IMR-90 (cell line): ENCODE measurements around the gene TRPV3. TPM values are rescaled to one million over a fixed set of nuclear protein-coding genes. Genes with fewer than 3 reads are reported as not detected.

ENCODE experiments used
- ATAC-seq: fragments of 200-7000 bp; cut with Tn5 transposase; 2 replicates; pipeline ENCODE4 v1.9.1; 2020; ENCODE audit warnings: low read depth, mild to moderate bottlenecking, moderate library complexity
- BruUV-seq: library from RNA; stranded (reverse); fragments of 400-500 nt; replicated peaks from 2 replicates; lab custom pipeline; 2021; lab: Mats Ljungman, UMichigan
- CTCF ChIA-PET: fragments of 300-600 bp; formaldehyde crosslinking; extraction: SDS; loops from one replicate; lab custom pipeline; 2021; ENCODE audit warnings: antibody characterized with exemption; lab: Yijun Ruan, JAX
- POLR2A ChIA-PET: fragments of 300-600 bp; sonication (Branson Sonifier 250); formaldehyde crosslinking; loops from one replicate; lab custom pipeline; 2022; ENCODE audit warnings: antibody characterized with exemption; ENCODE audit not compliant: unreplicated experiment; lab: Charles Lee
- DNase-seq: peaks from one replicate; pipeline ENCODE4 v3.0.0; 2013
- H2AFZ ChIP-seq: replicated peaks from 2 replicates; pipeline ENCODE3; 2013; ENCODE audit warnings: low read length, mild to moderate bottlenecking; ENCODE audit not compliant: poor library complexity
- H2AK5ac ChIP-seq: 2 replicates; pipeline ENCODE4 v1.6.1; 2013; ENCODE audit warnings: low read depth, low read length, inconsistent platforms
- H2AK9ac ChIP-seq: replicated peaks from 2 replicates; pipeline ENCODE3; 2013; ENCODE audit warnings: mild to moderate bottlenecking, low read depth, low read length, moderate library complexity; ENCODE audit not compliant: poor library complexity
- H2BK120ac ChIP-seq: 2 replicates; pipeline ENCODE4 v1.6.1; 2013; ENCODE audit warnings: low read depth, low read length, inconsistent platforms
- H2BK15ac ChIP-seq: 3 replicates; pipeline ENCODE4 v1.6.1; 2013; ENCODE audit warnings: low read depth, low read length, inconsistent platforms
- H2BK20ac ChIP-seq: 2 replicates; pipeline ENCODE4 v1.6.1; 2013; ENCODE audit warnings: low read depth, mild to moderate bottlenecking, inconsistent platforms, low read length, moderate library complexity
- H2BK5ac ChIP-seq: 2 replicates; pipeline ENCODE4 v1.6.1; 2013; ENCODE audit warnings: mild to moderate bottlenecking, low read depth, low read length, inconsistent platforms; ENCODE audit not compliant: poor library complexity, severe bottlenecking
- H3K14ac ChIP-seq: replicated peaks from 2 replicates; pipeline ENCODE4 v1.6.1; 2013; ENCODE audit warnings: low read depth, low read length, inconsistent platforms
- H3K18ac ChIP-seq: 2 replicates; pipeline ENCODE4 v1.6.1; 2013; ENCODE audit warnings: low read depth, low read length, control low read depth
- H3K23ac ChIP-seq: 2 replicates; pipeline ENCODE4 v1.6.1; 2013; ENCODE audit warnings: low read depth, low read length, inconsistent platforms
- H3K27ac ChIP-seq: 2 replicates; pipeline ENCODE4 v1.5.1; 2013; ENCODE audit warnings: mild to moderate bottlenecking, control low read depth, low read length; ENCODE audit not compliant: insufficient read depth
- H3K27me3 ChIP-seq: 2 replicates; pipeline ENCODE4 v1.6.1; 2013; ENCODE audit warnings: low read length; ENCODE audit not compliant: control insufficient read depth, insufficient read depth
- H3K36me3 ChIP-seq: 2 replicates; pipeline ENCODE4 v1.6.1; 2013; ENCODE audit warnings: low read length, mixed read lengths; ENCODE audit not compliant: control insufficient read depth, insufficient read depth
- H3K4ac ChIP-seq: 2 replicates; pipeline ENCODE4 v1.6.1; 2013; ENCODE audit warnings: low read depth, low read length, inconsistent platforms
- H3K4me1 ChIP-seq: 2 replicates; pipeline ENCODE4 v1.6.1; 2013; ENCODE audit warnings: low read length, mixed read lengths; ENCODE audit not compliant: control insufficient read depth, insufficient read depth
- H3K4me2 ChIP-seq: 2 replicates; pipeline ENCODE4 v1.6.1; 2013; ENCODE audit warnings: low read depth, mild to moderate bottlenecking, control low read depth, low read length, moderate library complexity
- H3K4me3 ChIP-seq: 2 replicates; pipeline ENCODE4 v1.5.1; 2013; ENCODE audit warnings: low read depth, mild to moderate bottlenecking, control low read depth, low read length, moderate library complexity; ENCODE audit not compliant: insufficient read depth
- H3K56ac ChIP-seq: 2 replicates; pipeline ENCODE4 v1.6.1; 2013; ENCODE audit warnings: low read length, inconsistent platforms; ENCODE audit not compliant: insufficient read depth; ENCODE audit errors: extremely low read depth
- H3K79me1 ChIP-seq, 2 experiments: 2 replicates each; pipeline ENCODE4 v1.6.1; 2013; ENCODE audit warnings: low read length in 2 of 2, inconsistent platforms in 1 of 2, low read depth in 1 of 2
- H3K9ac ChIP-seq: 2 replicates; pipeline ENCODE4 v1.6.1; 2013; ENCODE audit warnings: low read depth, low read length, control low read depth
- H3K9me1 ChIP-seq: 2 replicates; pipeline ENCODE4 v1.6.1; 2013; ENCODE audit warnings: low read length, inconsistent platforms; ENCODE audit not compliant: insufficient read depth
- H3K9me3 ChIP-seq: 2 replicates; pipeline ENCODE4 v1.6.1; 2013; ENCODE audit warnings: low read length; ENCODE audit not compliant: control insufficient read depth, insufficient read depth
- H4K20me1 ChIP-seq: 2 replicates; pipeline ENCODE4 v1.6.1; 2013; ENCODE audit warnings: low read length, inconsistent platforms; ENCODE audit not compliant: insufficient read depth
- H4K5ac ChIP-seq: 2 replicates; pipeline ENCODE4 v1.6.1; 2013; ENCODE audit warnings: mild to moderate bottlenecking, low read depth, low read length, control low read depth
- H4K8ac ChIP-seq, 2 experiments: 2 replicates each; pipeline ENCODE4 v1.6.1; 2013; ENCODE audit warnings: low read depth in 2 of 2, low read length in 2 of 2, control low read depth in 1 of 2, inconsistent platforms in 1 of 2
- H4K91ac ChIP-seq: 2 replicates; pipeline ENCODE4 v1.6.1; 2013; ENCODE audit warnings: low read depth, low read length, inconsistent platforms; ENCODE audit not compliant: insufficient read depth
- BHLHE40 ChIP-seq: fragments of 150-350 bp; IDR thresholded peaks from 2 replicates; pipeline ENCODE4 v1.6.1; 2016; ENCODE audit warnings: mild to moderate bottlenecking, low read depth, low read length
- CEBPB ChIP-seq: IDR thresholded peaks from 2 replicates; pipeline ENCODE4 v1.6.1; 2012; ENCODE audit warnings: low read depth, low read length, improper control_type of control experiment
- CHD1 ChIP-seq: IDR thresholded peaks from 2 replicates; pipeline ENCODE4 v1.6.1; 2012; ENCODE audit warnings: low read depth, low read length, improper control_type of control experiment
- CTCF ChIP-seq: conservative IDR thresholded peaks from 2 replicates; pipeline ENCODE4 v1.5.1; 2012; ENCODE audit warnings: mild to moderate bottlenecking, low read depth, low read length, improper control_type of control experiment
- ELK1 ChIP-seq: fragments of 150-350 bp; IDR thresholded peaks from 2 replicates; pipeline ENCODE4 v1.6.1; 2016; ENCODE audit warnings: low read depth, mild to moderate bottlenecking, low read length, moderate library complexity, borderline replicate concordance
- FOS ChIP-seq: fragments of 150-350 bp; IDR thresholded peaks from 2 replicates; pipeline ENCODE4 v1.6.1; 2016; ENCODE audit warnings: low read depth, low read length
- MAFK ChIP-seq: IDR thresholded peaks from 2 replicates; pipeline ENCODE4 v1.6.1; 2012; ENCODE audit warnings: low read depth, low read length, improper control_type of control experiment
- MAZ ChIP-seq: IDR thresholded peaks from 2 replicates; pipeline ENCODE4 v1.6.1; 2012; ENCODE audit warnings: low read depth, mild to moderate bottlenecking, low read length, improper control_type of control experiment, moderate library complexity, borderline replicate concordance
- MXI1 ChIP-seq: IDR thresholded peaks from 2 replicates; pipeline ENCODE4 v1.6.1; 2012; ENCODE audit warnings: low read depth, mild to moderate bottlenecking, low read length, moderate library complexity, borderline replicate concordance
- NFE2L2 ChIP-seq: fragments of 150-350 bp; IDR thresholded peaks from 2 replicates; pipeline ENCODE4 v1.6.1; 2016; ENCODE audit warnings: low read depth, mild to moderate bottlenecking, low read length
- POLR2A ChIP-seq: IDR thresholded peaks from 2 replicates; pipeline ENCODE4 v1.6.1; 2012; ENCODE audit warnings: mild to moderate bottlenecking, low read depth, low read length
- RAD21 ChIP-seq: IDR thresholded peaks from 2 replicates; pipeline ENCODE4 v1.6.1; 2012; ENCODE audit warnings: low read length, improper control_type of control experiment
- RCOR1 ChIP-seq: IDR thresholded peaks from 2 replicates; pipeline ENCODE4 v1.6.1; 2012; ENCODE audit warnings: mild to moderate bottlenecking, low read length, improper control_type of control experiment; ENCODE audit not compliant: insufficient replicate concordance
- RFX5 ChIP-seq: IDR thresholded peaks from 2 replicates; pipeline ENCODE4 v1.8.0; 2012; ENCODE audit warnings: low read depth, mild to moderate bottlenecking, low read length, moderate library complexity
- SMC3 ChIP-seq: fragments of 150-350 bp; IDR thresholded peaks from 2 replicates; pipeline ENCODE4 v1.6.1; 2016; ENCODE audit warnings: low read depth, mild to moderate bottlenecking, antibody characterized with exemption, low read length, moderate library complexity
- WGBS, 2 experiments: methylation state at CpG; one replicate each; pipeline versions ENCODE4 v1.1.5 to v1.1.7; 2013; ENCODE audit warnings: missing lambda C conversion rate in 2 of 2; ENCODE audit not compliant: insufficient read length in 1 of 2; ENCODE audit errors: extremely low coverage in 2 of 2; 5-methylcytosine and 5-hydroxymethylcytosine counted together
- dilution Hi-C: fragments of 300-500 bp; cut with HindIII; formaldehyde crosslinking; loops from one replicate; pipeline ENCODE4 v1.14.3; 2018; ENCODE audit warnings: low sequenced_read_pairs; ENCODE audit not compliant: unreplicated experiment
- in situ Hi-C: fragments of 300-500 bp; cut with MboI; formaldehyde crosslinking; loops from 3 replicates; pipeline ENCODE4 v1.14.3; 2019; ENCODE audit warnings: low sequenced_read_pairs, inconsistent platforms, mixed read lengths
- intact Hi-C: fragments of 100-400 bp; cut with micrococcal nuclease; formaldehyde crosslinking; loops from 2 replicates; pipeline ENCODE4 v1.10.0; 2022
- polyA plus RNA-seq, 3 experiments: library from polyadenylated mRNA; depleted of rRNA; stranded (reverse); fragments of >200 nt; gene quantifications; 2 replicates each; pipeline ENCODE4 v1.2.3, GENCODE V29; 2012; ENCODE audit warnings: low replicate concordance in 1 of 3
- total RNA-seq: library from RNA; depleted of rRNA; stranded (reverse); fragments of >200 nt; gene quantifications from 2 replicates; pipeline ENCODE4 v1.2.3, GENCODE V29; 2012

TRPV3 gene
- total and polyA plus RNA-seq, 2 of the 4 experiments (the other 2 are of a cell fraction), result 0.18 to 0.26 TPM

GRCh38 chr17:3536716-3537115 is 20.9 kb downstream of the TRPV3 start:
- Histone ChIP-seq H3K79me1 (no peaks in the 10 kb centered on the region), H3K4me3 (no peak overlapping the region), H3K23ac (no peak overlapping the region), H2BK120ac (no peak overlapping the region), H4K91ac (no peak overlapping the region), H4K20me1 (no peaks in the 10 kb centered on the region), H3K14ac (no peak overlapping the region), H2BK15ac (no peak overlapping the region), H2AK9ac (no peak overlapping the region), H3K27me3 (peaks cover 3% of the 10 kb centered on the region; the same call in 1 of the 2 replicates), H2BK5ac (no peak overlapping the region), H3K4me2 (no peak overlapping the region), H3K9me1 (no peaks in the 10 kb centered on the region), H4K8ac (no peak overlapping the region), H2AK5ac (no peak overlapping the region), H2BK20ac (no peak overlapping the region), H3K27ac (no peak overlapping the region), H4K5ac (no peak overlapping the region), H2AFZ (no peak overlapping the region), H3K4me1 (peaks cover 3% of the 10 kb centered on the region; the same call in 1 of the 2 replicates), H3K36me3 (no peaks in the 10 kb centered on the region), H3K56ac (no peak overlapping the region), H3K9me3 (no peaks in the 10 kb centered on the region), H3K4ac (no peak overlapping the region), H3K9ac (no peak overlapping the region), H3K18ac (no peak overlapping the region)
- no peak for DNase-seq
- dilution Hi-C loops, result no loop called here
- no TSS peak for BruUV-seq
- in situ Hi-C loops, result no loop called here
- intact Hi-C loops, result loop anchor here (5.0 kb wide), 1 partner anchor 101 kb away; the partner anchor contains the start of genes CTNS and SHPK
- no peak for TF ChIP-seq POLR2A
- no peak for TF ChIP-seq MAZ
- TF ChIP-seq CHD1, result no peak
- TF ChIP-seq BHLHE40, result no peak
- no peak for TF ChIP-seq MAFK
- no peak for TF ChIP-seq RAD21
- no peak for TF ChIP-seq RFX5
- TF ChIP-seq RCOR1, result no peak
- TF ChIP-seq SMC3, result no peak
- no peak for TF ChIP-seq ELK1
- TF ChIP-seq NFE2L2, result no peak
- no peak for TF ChIP-seq CTCF
- TF ChIP-seq FOS, result no peak
- no peak for TF ChIP-seq MXI1
- TF ChIP-seq CEBPB, result no peak
- ChIA-PET POLR2A (no interaction called here), CTCF (interaction anchor here (0.5 kb wide), 1 partner anchor 11 kb away, joined by 3 read pairs; no protein-coding TSS in a partner anchor)
- no peak for ATAC-seq
- WGBS, 2 experiments, result 83% methylated on average over 3 of the region's 5 CpGs; no CpG with 5 or more reads in 1 of the 2 experiments
